HEK293 (cell line): ENCODE results near the gene ADAMTS16.

Experiments used
- KLF16 ChIP-seq: fragments of 450-650 bp; formaldehyde crosslinking; IDR thresholded peaks from 2 replicates; pipeline ENCODE4 v1.5.1; 2017; ENCODE audit warnings: missing biosample characterization, missing genetic modification characterization
- KLF9 ChIP-seq: fragments of 450-650 bp; formaldehyde crosslinking; IDR thresholded peaks from 2 replicates; pipeline ENCODE4 v1.5.1; 2016; ENCODE audit warnings: missing biosample characterization, missing genetic modification characterization, low read depth
- REPIN1 ChIP-seq: fragments of 450-650 bp; formaldehyde crosslinking; IDR thresholded peaks from 2 replicates; pipeline ENCODE4 v1.5.1; 2017; ENCODE audit warnings: missing biosample characterization, missing genetic modification characterization, low read depth
- ZBTB8A ChIP-seq: fragments of 450-650 bp; formaldehyde crosslinking; IDR thresholded peaks from 2 replicates; pipeline ENCODE4 v1.5.1; 2016; ENCODE audit warnings: missing biosample characterization, missing genetic modification characterization
- ZNF202 ChIP-seq: fragments of 450-650 bp; formaldehyde crosslinking; IDR thresholded peaks from 2 replicates; pipeline ENCODE4 v1.5.1; 2016; ENCODE audit warnings: missing biosample characterization, missing genetic modification characterization, borderline replicate concordance
- ZNF274 ChIP-seq, 2 experiments: fragments of 200-500 bp in 1 of 2; fragments of 450-650 bp in 1 of 2; sonication (Bioruptor generic) in 1 of 2; formaldehyde crosslinking in 1 of 2; IDR thresholded peaks; 2 replicates each; pipeline versions ENCODE4 v1.5.1 to v1.6.1; 2014 to 2016; ENCODE audit warnings: borderline replicate concordance in 1 of 2, inconsistent platforms in 1 of 2, low read length in 1 of 2, missing biosample characterization in 1 of 2, missing genetic modification characterization in 1 of 2
- ZNF571 ChIP-seq: fragments of 450-650 bp; formaldehyde crosslinking; IDR thresholded peaks from 2 replicates; pipeline ENCODE4 v1.5.0; 2017; ENCODE audit warnings: missing biosample characterization, missing genetic modification characterization
- ZNF670 ChIP-seq: fragments of 450-650 bp; formaldehyde crosslinking; IDR thresholded peaks from 2 replicates; pipeline ENCODE4 v1.5.1; 2016; ENCODE audit warnings: missing biosample characterization, missing genetic modification characterization, low read depth
- ZNF707 ChIP-seq: fragments of 450-650 bp; formaldehyde crosslinking; IDR thresholded peaks from 2 replicates; pipeline ENCODE4 v1.5.1; 2016; ENCODE audit warnings: missing biosample characterization, missing genetic modification characterization
- ZNF792 ChIP-seq: fragments of 450-650 bp; formaldehyde crosslinking; IDR thresholded peaks from 2 replicates; pipeline ENCODE4 v1.5.1; 2016; ENCODE audit warnings: missing biosample characterization, missing genetic modification characterization
- TF ChIP-seq, protein P1 (sequence below): fragments of 450-650 bp; formaldehyde crosslinking; IDR thresholded peaks from 2 replicates; pipeline ENCODE4 v1.5.1; 2016; ENCODE audit warnings: missing biosample characterization, missing genetic modification characterization
- TF ChIP-seq, protein P2 (sequence below): fragments of 450-650 bp; formaldehyde crosslinking; IDR thresholded peaks from 2 replicates; pipeline ENCODE4 v1.5.1; 2016; ENCODE audit warnings: missing biosample characterization, missing genetic modification characterization

GRCh38 chr5:5183933-5184332 is 43.8 kb downstream of the ADAMTS16 start:
- TF ChIP-seq ZNF707: no peak
- TF ChIP-seq, protein P1, sequence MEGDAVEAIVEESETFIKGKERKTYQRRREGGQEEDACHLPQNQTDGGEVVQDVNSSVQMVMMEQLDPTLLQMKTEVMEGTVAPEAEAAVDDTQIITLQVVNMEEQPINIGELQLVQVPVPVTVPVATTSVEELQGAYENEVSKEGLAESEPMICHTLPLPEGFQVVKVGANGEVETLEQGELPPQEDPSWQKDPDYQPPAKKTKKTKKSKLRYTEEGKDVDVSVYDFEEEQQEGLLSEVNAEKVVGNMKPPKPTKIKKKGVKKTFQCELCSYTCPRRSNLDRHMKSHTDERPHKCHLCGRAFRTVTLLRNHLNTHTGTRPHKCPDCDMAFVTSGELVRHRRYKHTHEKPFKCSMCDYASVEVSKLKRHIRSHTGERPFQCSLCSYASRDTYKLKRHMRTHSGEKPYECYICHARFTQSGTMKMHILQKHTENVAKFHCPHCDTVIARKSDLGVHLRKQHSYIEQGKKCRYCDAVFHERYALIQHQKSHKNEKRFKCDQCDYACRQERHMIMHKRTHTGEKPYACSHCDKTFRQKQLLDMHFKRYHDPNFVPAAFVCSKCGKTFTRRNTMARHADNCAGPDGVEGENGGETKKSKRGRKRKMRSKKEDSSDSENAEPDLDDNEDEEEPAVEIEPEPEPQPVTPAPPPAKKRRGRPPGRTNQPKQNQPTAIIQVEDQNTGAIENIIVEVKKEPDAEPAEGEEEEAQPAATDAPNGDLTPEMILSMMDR (tag by site-specific recombination): no peak
- no peak for TF ChIP-seq ZBTB8A (tag by site-specific recombination)
- no peak for TF ChIP-seq ZNF274 (IDR thresholded peaks at IDR 0.05; ENCODE audit: low read length)
- no peak for TF ChIP-seq ZNF274 (tag by site-specific recombination; IDR thresholded peaks at IDR 0.05; ENCODE audit: borderline replicate concordance)
- no peak for TF ChIP-seq REPIN1
- no peak for TF ChIP-seq ZNF792 (tag by site-specific recombination)
- TF ChIP-seq ZNF571: no peak
- TF ChIP-seq KLF9 (tag by site-specific recombination): no peak
- no peak for TF ChIP-seq KLF16 (tag by site-specific recombination)
- no peak for TF ChIP-seq ZNF202 (tag by site-specific recombination)
- TF ChIP-seq ZNF670: no peak
- TF ChIP-seq, protein P2, sequence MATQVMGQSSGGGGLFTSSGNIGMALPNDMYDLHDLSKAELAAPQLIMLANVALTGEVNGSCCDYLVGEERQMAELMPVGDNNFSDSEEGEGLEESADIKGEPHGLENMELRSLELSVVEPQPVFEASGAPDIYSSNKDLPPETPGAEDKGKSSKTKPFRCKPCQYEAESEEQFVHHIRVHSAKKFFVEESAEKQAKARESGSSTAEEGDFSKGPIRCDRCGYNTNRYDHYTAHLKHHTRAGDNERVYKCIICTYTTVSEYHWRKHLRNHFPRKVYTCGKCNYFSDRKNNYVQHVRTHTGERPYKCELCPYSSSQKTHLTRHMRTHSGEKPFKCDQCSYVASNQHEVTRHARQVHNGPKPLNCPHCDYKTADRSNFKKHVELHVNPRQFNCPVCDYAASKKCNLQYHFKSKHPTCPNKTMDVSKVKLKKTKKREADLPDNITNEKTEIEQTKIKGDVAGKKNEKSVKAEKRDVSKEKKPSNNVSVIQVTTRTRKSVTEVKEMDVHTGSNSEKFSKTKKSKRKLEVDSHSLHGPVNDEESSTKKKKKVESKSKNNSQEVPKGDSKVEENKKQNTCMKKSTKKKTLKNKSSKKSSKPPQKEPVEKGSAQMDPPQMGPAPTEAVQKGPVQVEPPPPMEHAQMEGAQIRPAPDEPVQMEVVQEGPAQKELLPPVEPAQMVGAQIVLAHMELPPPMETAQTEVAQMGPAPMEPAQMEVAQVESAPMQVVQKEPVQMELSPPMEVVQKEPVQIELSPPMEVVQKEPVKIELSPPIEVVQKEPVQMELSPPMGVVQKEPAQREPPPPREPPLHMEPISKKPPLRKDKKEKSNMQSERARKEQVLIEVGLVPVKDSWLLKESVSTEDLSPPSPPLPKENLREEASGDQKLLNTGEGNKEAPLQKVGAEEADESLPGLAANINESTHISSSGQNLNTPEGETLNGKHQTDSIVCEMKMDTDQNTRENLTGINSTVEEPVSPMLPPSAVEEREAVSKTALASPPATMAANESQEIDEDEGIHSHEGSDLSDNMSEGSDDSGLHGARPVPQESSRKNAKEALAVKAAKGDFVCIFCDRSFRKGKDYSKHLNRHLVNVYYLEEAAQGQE (tag by site-specific recombination): no peak
